ENCODE results near the gene DAPK1.

GRCh38 chr9:87585123-87585855 lies 87.6 kb downstream of the DAPK1 start:
- TF ChIP-seq POLR2A (IDR thresholded peaks at IDR 0.05) (no peak), CTCF (IDR thresholded peaks at IDR 0.05) (no peak), POLR2AphosphoS5 (IDR thresholded peaks at IDR 0.05; ENCODE audit: insufficient read depth in 1 of 2, low read depth in 1 of 2) (no peak)

Measured in vagina (tissue), 2 donors.